OCI-LY3 (cell line): Measurements from ENCODE around the gene FAM149B1.

Source experiments
- H2AFZ ChIP-seq: fragments of 200-600, 300-600 bp; shearing (Covaris generic); 2 replicates; pipeline ENCODE4 v1.6.0; 2014; ENCODE audit warnings: antibody characterized with exemption, low read depth, low read length
- H3K27ac ChIP-seq: fragments of 200-600, 300-600 bp; sonication (generic); 2 replicates; pipeline ENCODE4 v1.5.1; 2014; ENCODE audit warnings: mild to moderate bottlenecking, low read length, moderate library complexity, mixed read lengths
- H3K27me3 ChIP-seq: fragments of 200-600, 300-600 bp; sonication (generic); 2 replicates; pipeline ENCODE4 v1.6.1; 2014; ENCODE audit warnings: low read depth, low read length, mixed read lengths
- H3K36me3 ChIP-seq: fragments of 200-600, 300-600 bp; sonication (generic); replicated peaks from 2 replicates; pipeline ENCODE3; 2014; ENCODE audit warnings: low read depth, low read length, mixed read lengths
- H3K4me1 ChIP-seq: fragments of 300-600, 200-600 bp; sonication (generic); 2 replicates; pipeline ENCODE4 v1.6.1; 2014; ENCODE audit warnings: low read length, mixed read lengths
- H3K4me2 ChIP-seq: fragments of 200-600, 300-600 bp; sonication (generic); 2 replicates; pipeline ENCODE4 v1.6.1; 2014; ENCODE audit warnings: low read length, mixed read lengths
- H3K4me3 ChIP-seq: fragments of 300-600, 200-600 bp; sonication (generic); 2 replicates; pipeline ENCODE4 v1.5.1; 2014; ENCODE audit warnings: antibody characterized with exemption, mild to moderate bottlenecking, low read length, moderate library complexity
- H3K79me2 ChIP-seq: fragments of 300-600, 200-600 bp; shearing (Covaris generic); 2 replicates; pipeline ENCODE4 v1.6.1; 2014; ENCODE audit warnings: mild to moderate bottlenecking, low read length, mixed read lengths
- H3K9ac ChIP-seq: fragments of 300-600, 200-600 bp; shearing (Covaris generic); 2 replicates; pipeline ENCODE4 v1.6.0; 2014; ENCODE audit warnings: mild to moderate bottlenecking, low read length, moderate library complexity
- H3K9me3 ChIP-seq: fragments of 200-600, 300-600 bp; shearing (Covaris generic); 2 replicates; pipeline ENCODE4 v1.6.1; 2014; ENCODE audit warnings: low read length, mixed read lengths; ENCODE audit not compliant: insufficient read depth
- H4K20me1 ChIP-seq: fragments of 200-600, 300-600 bp; sonication (generic); 2 replicates; pipeline ENCODE4 v1.6.1; 2016; ENCODE audit warnings: low read length, mixed read lengths; ENCODE audit not compliant: insufficient read depth
- EZH2phosphoT487 ChIP-seq: fragments of 200-600 bp; shearing (Covaris generic); IDR thresholded peaks from 2 replicates; pipeline ENCODE4 v1.6.1; 2018; ENCODE audit warnings: antibody characterized with exemption, mixed run types, low read depth
- TF ChIP-seq, protein P1 (sequence below): fragments of 200-600, 300-600 bp; sonication (generic); IDR thresholded peaks from 2 replicates; pipeline ENCODE4 v1.5.1; 2014; ENCODE audit warnings: antibody characterized with exemption, low read length, low read depth

FAM149B1 gene

GRCh38 chr10:73186266-73186665 lies 18.3 kb downstream of the FAM149B1 start:
- H3K79me2 ChIP-seq, result no peaks in the 10 kb centered on the region
- H3K27ac ChIP-seq, result no peak overlapping the region
- no peaks in the 10 kb centered on the region for H3K27me3 ChIP-seq
- no peaks in the 10 kb centered on the region for H3K4me1 ChIP-seq
- no peak overlapping the region for H3K9ac ChIP-seq
- peaks cover 4% of the 10 kb centered on the region for H3K36me3 ChIP-seq
- H3K4me3 ChIP-seq, result no peak overlapping the region
- H2AFZ ChIP-seq, result no peak overlapping the region
- H4K20me1 ChIP-seq, result no peaks in the 10 kb centered on the region
- TF ChIP-seq, protein P1, sequence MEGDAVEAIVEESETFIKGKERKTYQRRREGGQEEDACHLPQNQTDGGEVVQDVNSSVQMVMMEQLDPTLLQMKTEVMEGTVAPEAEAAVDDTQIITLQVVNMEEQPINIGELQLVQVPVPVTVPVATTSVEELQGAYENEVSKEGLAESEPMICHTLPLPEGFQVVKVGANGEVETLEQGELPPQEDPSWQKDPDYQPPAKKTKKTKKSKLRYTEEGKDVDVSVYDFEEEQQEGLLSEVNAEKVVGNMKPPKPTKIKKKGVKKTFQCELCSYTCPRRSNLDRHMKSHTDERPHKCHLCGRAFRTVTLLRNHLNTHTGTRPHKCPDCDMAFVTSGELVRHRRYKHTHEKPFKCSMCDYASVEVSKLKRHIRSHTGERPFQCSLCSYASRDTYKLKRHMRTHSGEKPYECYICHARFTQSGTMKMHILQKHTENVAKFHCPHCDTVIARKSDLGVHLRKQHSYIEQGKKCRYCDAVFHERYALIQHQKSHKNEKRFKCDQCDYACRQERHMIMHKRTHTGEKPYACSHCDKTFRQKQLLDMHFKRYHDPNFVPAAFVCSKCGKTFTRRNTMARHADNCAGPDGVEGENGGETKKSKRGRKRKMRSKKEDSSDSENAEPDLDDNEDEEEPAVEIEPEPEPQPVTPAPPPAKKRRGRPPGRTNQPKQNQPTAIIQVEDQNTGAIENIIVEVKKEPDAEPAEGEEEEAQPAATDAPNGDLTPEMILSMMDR, result no peak
- TF ChIP-seq EZH2phosphoT487, result no peak
- H3K9me3 ChIP-seq, result no peaks in the 10 kb centered on the region
- H3K4me2 ChIP-seq, result no peak overlapping the region

- TF ChIP-seq EZH2phosphoT487, result no peak
- TF ChIP-seq, protein P1, result no peak
- H3K27me3 ChIP-seq, result no peaks in the 10 kb centered on the region
- H3K4me2 ChIP-seq, result no peak overlapping the region
- H3K4me3 ChIP-seq, result no peak overlapping the region
- no peak overlapping the region for H2AFZ ChIP-seq
- H3K36me3 ChIP-seq, result no peaks in the 10 kb centered on the region
- no peaks in the 10 kb centered on the region for H3K9me3 ChIP-seq
- H3K4me1 ChIP-seq, result no peaks in the 10 kb centered on the region
- H4K20me1 ChIP-seq, result no peaks in the 10 kb centered on the region
- no peak overlapping the region for H3K9ac ChIP-seq
- no peak overlapping the region for H3K27ac ChIP-seq
- no peaks in the 10 kb centered on the region for H3K79me2 ChIP-seq
Measured at GRCh38 chr10:73190188-73190587, 22.3 kb downstream of the FAM149B1 start.

- Histone ChIP-seq H3K9ac (no peak overlapping the region), H3K9me3 (no peaks in the 10 kb centered on the region), H3K36me3 (no peaks in the 10 kb centered on the region), H3K4me3 (no peak overlapping the region), H4K20me1 (no peaks in the 10 kb centered on the region), H3K4me1 (no peaks in the 10 kb centered on the region), H2AFZ (no peak overlapping the region), H3K27ac (no peak overlapping the region), H3K79me2 (no peaks in the 10 kb centered on the region), H3K4me2 (no peak overlapping the region), H3K27me3 (no peaks in the 10 kb centered on the region)
- no peak for TF ChIP-seq EZH2phosphoT487
- TF ChIP-seq, protein P1, result no peak
Measured at GRCh38 chr10:73205081-73205480, 37.2 kb downstream of the FAM149B1 start.

DNA sequence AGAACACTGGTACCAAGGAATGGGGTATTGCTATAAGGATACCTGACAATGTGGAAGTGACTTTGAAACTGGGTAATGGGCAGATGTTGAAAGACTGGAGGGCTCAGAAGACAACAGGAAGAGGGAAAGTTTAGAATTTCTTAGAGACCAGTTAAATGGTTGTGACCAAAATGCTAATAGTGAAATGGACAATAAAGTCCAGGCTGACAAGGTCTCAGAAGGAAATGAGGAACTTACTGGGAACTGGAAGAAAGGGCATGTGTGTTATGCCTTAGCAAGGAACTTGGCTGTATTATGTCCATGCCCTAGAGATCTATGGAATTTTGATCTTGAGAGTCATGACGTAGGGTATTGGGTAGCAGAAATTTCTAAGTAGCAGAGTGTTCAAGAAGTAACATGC lies 38.0 kb downstream of the FAM149B1 start:
- H3K27me3 ChIP-seq, result no peaks in the 10 kb centered on the region
- no peak overlapping the region for H3K27ac ChIP-seq
- no peak for TF ChIP-seq EZH2phosphoT487
- TF ChIP-seq, protein P1, result no peak
- H3K79me2 ChIP-seq, result no peaks in the 10 kb centered on the region
- no peaks in the 10 kb centered on the region for H4K20me1 ChIP-seq
- no peak overlapping the region for H3K9ac ChIP-seq
- no peaks in the 10 kb centered on the region for H3K4me1 ChIP-seq
- H3K4me3 ChIP-seq, result no peak overlapping the region
- no peak overlapping the region for H3K4me2 ChIP-seq
- no peak overlapping the region for H2AFZ ChIP-seq
- no peaks in the 10 kb centered on the region for H3K36me3 ChIP-seq
- H3K9me3 ChIP-seq, result no peaks in the 10 kb centered on the region
